A673 (cell line): ENCODE results near the gene AP1S3.

Experiments
- CTCF ChIP-seq: fragments of 300-800, 200-600 bp; sonication (generic); conservative IDR thresholded peaks from 2 replicates; pipeline ENCODE4 v1.5.1; 2017; ENCODE audit warnings: low read depth, mild to moderate bottlenecking, antibody characterized with exemption, low read length, moderate library complexity, mixed read lengths
- EZH2 ChIP-seq: fragments of 200-600 bp; sonication (generic); IDR thresholded peaks from 2 replicates; pipeline ENCODE4 v1.6.1; 2017; ENCODE audit warnings: borderline replicate concordance, low read depth, mild to moderate bottlenecking, mixed read lengths, antibody characterized with exemption, low read length; ENCODE audit not compliant: poor library complexity, severe bottlenecking

GRCh38 chr2:223788826-223789225 lies 48.6 kb downstream of the AP1S3 start:
- TF ChIP-seq CTCF (no peak), EZH2 (no peak)
